Naive thymus-derived CD4-positive, alpha-beta T cell (primary cell): Measurements from ENCODE around the gene AUNIP. TPM values are rescaled to one million over a fixed set of nuclear protein-coding genes. Genes with fewer than 3 reads are reported as not detected.

Experiments
- ATAC-seq: fragments of 150-1000 bp; cut with Tn5 transposase; 2 replicates; pipeline ENCODE4 v1.10.0; 2021; ENCODE audit warnings: mild to moderate bottlenecking, moderate library complexity
- CTCF ChIA-PET: fragments of 350-600 bp; sonication (Branson Sonifier 250); formaldehyde crosslinking; loops from one replicate; lab custom pipeline; 2021; ENCODE audit warnings: antibody characterized with exemption; lab: Charles Lee
- POLR2A ChIA-PET: fragments of 350-600 bp; sonication (Branson Sonifier 250); formaldehyde crosslinking; loops from one replicate; lab custom pipeline; 2021; ENCODE audit warnings: antibody characterized with exemption, inconsistent platforms; lab: Charles Lee
- DNase-seq, 9 donors: peaks; one replicate each; pipeline versions ENCODE4 v3.0.0 to v3.0.0-alpha.2; 2020 to 2022; ENCODE audit warnings: mixed read lengths in 1 of 9
- H3K27ac ChIP-seq: one replicate; pipeline ENCODE4 v1.7.0; 2013; ENCODE audit warnings: mild to moderate bottlenecking, low read depth, low read length, moderate library complexity
- H3K27me3 ChIP-seq, 2 donors: one replicate each; pipeline ENCODE4 v1.7.0; 2013; ENCODE audit warnings: low read length in 2 of 2, mild to moderate bottlenecking in 2 of 2, moderate library complexity in 2 of 2; ENCODE audit not compliant: control insufficient read depth in 2 of 2, insufficient read depth in 2 of 2
- H3K36me3 ChIP-seq, 3 experiments: 1 replicate in 2 of 3; 2 replicates in 1 of 3; pipeline ENCODE4 v1.7.0; 2013; ENCODE audit warnings: low read length in 3 of 3, mild to moderate bottlenecking in 3 of 3, moderate library complexity in 1 of 3; ENCODE audit not compliant: insufficient read depth in 3 of 3, control insufficient read depth in 2 of 3
- H3K4me1 ChIP-seq, 2 donors: one replicate each; pipeline ENCODE4 v1.7.0; 2013; ENCODE audit warnings: low read length in 2 of 2, mild to moderate bottlenecking in 2 of 2, moderate library complexity in 1 of 2; ENCODE audit not compliant: control insufficient read depth in 2 of 2, insufficient read depth in 2 of 2
- H3K4me3 ChIP-seq: 2 replicates; pipeline ENCODE4 v1.7.0; 2013; ENCODE audit warnings: mild to moderate bottlenecking, low read length
- H3K9me3 ChIP-seq, 3 experiments: 1 replicate in 2 of 3; 2 replicates in 1 of 3; pipeline ENCODE4 v1.7.0; 2013; ENCODE audit warnings: low read length in 3 of 3; ENCODE audit not compliant: control insufficient read depth in 2 of 3
- H3K27ac Mint-ChIP-seq, 9 donors: one replicate each; pipeline ENCODE4 v1.8.0; 2020 to 2022; ENCODE audit warnings: mixed read lengths in 9 of 9, mild to moderate bottlenecking in 8 of 9, moderate library complexity in 5 of 9, inconsistent platforms in 2 of 9
- H3K27me3 Mint-ChIP-seq, 5 donors: one replicate each; pipeline ENCODE4 v1.8.0; 2021 to 2022; ENCODE audit warnings: mixed read lengths in 5 of 5, mild to moderate bottlenecking in 1 of 5
- H3K36me3 Mint-ChIP-seq, 5 donors: one replicate each; pipeline ENCODE4 v1.8.0; 2020 to 2022; ENCODE audit warnings: mixed read lengths in 5 of 5, mild to moderate bottlenecking in 3 of 5, inconsistent platforms in 1 of 5
- H3K4me1 Mint-ChIP-seq, 7 donors: one replicate each; pipeline ENCODE4 v1.8.0; 2020 to 2022; ENCODE audit warnings: mixed read lengths in 7 of 7, mild to moderate bottlenecking in 3 of 7, inconsistent platforms in 1 of 7
- H3K4me3 Mint-ChIP-seq, 10 donors: one replicate each; pipeline ENCODE4 v1.8.0; 2020 to 2022; ENCODE audit warnings: mild to moderate bottlenecking in 10 of 10, mixed read lengths in 10 of 10, moderate library complexity in 6 of 10, inconsistent platforms in 2 of 10
- H3K9me3 Mint-ChIP-seq, 11 donors: one replicate each; pipeline ENCODE4 v1.8.0; 2020 to 2022; ENCODE audit warnings: mixed read lengths in 11 of 11, mild to moderate bottlenecking in 4 of 11, inconsistent platforms in 1 of 11, moderate library complexity in 1 of 11
- intact Hi-C, 2 donors: fragments of 100-400 bp; cut with micrococcal nuclease; formaldehyde crosslinking; loops; one replicate each; pipeline ENCODE4 v1.15.1; 2023
- polyA plus RNA-seq, 2 donors: library from polyadenylated mRNA; unstranded; fragments of 300-500 nt; fragmentation: Illumina TruSeq; gene quantifications; one replicate each; pipeline ENCODE4 v1.2.3, GENCODE V29; 2021
- total RNA-seq, 6 experiments: library from RNA in 5 of 6; stranded (reverse) in 5 of 6; gene quantifications; 1 replicate in 5 of 6; 2 replicates in 1 of 6; pipeline ENCODE4 v1.2.3 and lab custom pipeline; 2021 to 2026

The AUNIP gene
- total and polyA plus RNA-seq, 7 experiments from 2014 or later = 0.83 to 4.3 TPM; not detected in 5

- Mint-ChIP-seq H3K27me3 (no peaks in the 10 kb centered on the region), H3K9me3 (peaks cover 0 to 4% (median 0%) of the 10 kb centered on the region in 11 donors), H3K36me3 (peaks cover under 1 to 31% (median 25%) of the 10 kb centered on the region in 5 donors), H3K27ac (no peak overlapping the region), H3K4me3 (no peak overlapping the region), H3K4me1 (peaks cover 18 to 27% (median 18%) of the 10 kb centered on the region in 7 donors)
- H3K4me3 ChIP-seq = no peak overlapping the region
- peaks cover 9 to 48% (median 11%) of the 10 kb centered on the region in 3 experiments for H3K36me3 ChIP-seq
- no peaks in the 10 kb centered on the region for H3K9me3 ChIP-seq
- peaks cover 13 to 14% of the 10 kb centered on the region in 2 donors for H3K4me1 ChIP-seq
- no peak for DNase-seq
- no peak for ATAC-seq
- H3K27me3 ChIP-seq = no peaks in the 10 kb centered on the region
- ChIA-PET POLR2A (no interaction called here), CTCF (interaction anchor here (0.6 kb wide), 1 partner anchor 195 kb away, joined by 3 read pairs; no protein-coding TSS in a partner anchor)
- no peak overlapping the region for H3K27ac ChIP-seq
- intact Hi-C loops = no loop called here
These were observed 33.7 kb downstream of the AUNIP start for GRCh38 chr1:25825605-25826004.

GRCh38 chr1:25821630-25822091 lies 37.6 kb downstream of the AUNIP start:
- H3K27ac Mint-ChIP-seq = peak overlapping the region; percentile 92 to 98 (median 94)
- CTCF ChIA-PET = interaction anchor here (1.0 to 3.8 kb wide), 4 partner anchors 11 to 213 kb away, joined by 3 to 11 read pairs (median 4); partner anchors contain the start of gene PAFAH2
- intact Hi-C loops = loop anchor here in 1 of 2 donors (2.0 kb wide), 3 partner anchors 47 to 575 kb away; partner anchors contain the start of gene RSRP1
- Histone ChIP-seq H3K4me1 (peaks cover 19 to 28% of the 10 kb centered on the region in 2 donors), H3K4me3 (peak overlapping the region; percentile 97), H3K27me3 (no peaks in the 10 kb centered on the region), H3K36me3 (peaks cover 0 to 13% (median 7%) of the 10 kb centered on the region in 3 experiments), H3K9me3 (no peaks in the 10 kb centered on the region), H3K27ac (peak overlapping the region; percentile 91)
- peaks cover 0 to 8% (median 4%) of the 10 kb centered on the region in 5 donors for H3K36me3 Mint-ChIP-seq
- H3K4me1 Mint-ChIP-seq = peaks cover 30 to 57% (median 44%) of the 10 kb centered on the region in 7 donors
- peaks cover 0 to 12% (median 0%) of the 10 kb centered on the region in 11 donors for H3K9me3 Mint-ChIP-seq
- H3K27me3 Mint-ChIP-seq = no peaks in the 10 kb centered on the region
- POLR2A ChIA-PET = interaction anchor here (0.6 to 3.8 kb wide), 4 partner anchors 10 to 102 kb away, joined by 3 to 32 read pairs (median 4); no protein-coding TSS in a partner anchor
- H3K4me3 Mint-ChIP-seq = peak overlapping the region; percentile 89 to 96 (median 93)
- ATAC-seq = no peak
- DNase-seq = no peak

GRCh38 chr1:25821112-25821476 lies 38.2 kb downstream of the AUNIP start:
- intact Hi-C loops = loop anchor here in 1 of 2 donors (2.0 kb wide), 3 partner anchors 46 to 574 kb away; partner anchors contain the start of gene RSRP1
- Mint-ChIP-seq H3K36me3 (peaks cover 0 to 6% (median 1%) of the 10 kb centered on the region in 5 donors), H3K27ac (peak overlapping the region; percentile 92 to 98 (median 94)), H3K4me3 (peak overlapping the region; percentile 89 to 96 (median 93)), H3K4me1 (peaks cover 30 to 61% (median 46%) of the 10 kb centered on the region in 7 donors), H3K27me3 (no peaks in the 10 kb centered on the region), H3K9me3 (peaks cover 0 to 12% (median 0%) of the 10 kb centered on the region in 11 donors)
- ATAC-seq (no peak), DNase-seq (no peak)
- Histone ChIP-seq H3K9me3 (no peaks in the 10 kb centered on the region), H3K4me3 (peak overlapping the region; percentile 97), H3K36me3 (peaks cover 0 to 11% (median under 1%) of the 10 kb centered on the region in 3 experiments), H3K4me1 (peaks cover 19 to 28% of the 10 kb centered on the region in 2 donors), H3K27me3 (no peaks in the 10 kb centered on the region), H3K27ac (peak overlapping the region; percentile 91)
- POLR2A ChIA-PET = interaction anchor here (0.6 to 3.8 kb wide), 17 partner anchors 10 to 589 kb away, joined by 3 to 32 read pairs (median 5); partner anchors contain the start of genes PAFAH2 and SYF2
- CTCF ChIA-PET = interaction anchor here (1.0 to 3.8 kb wide), 4 partner anchors 11 to 212 kb away, joined by 3 to 11 read pairs (median 4); partner anchors contain the start of gene PAFAH2

DNA sequence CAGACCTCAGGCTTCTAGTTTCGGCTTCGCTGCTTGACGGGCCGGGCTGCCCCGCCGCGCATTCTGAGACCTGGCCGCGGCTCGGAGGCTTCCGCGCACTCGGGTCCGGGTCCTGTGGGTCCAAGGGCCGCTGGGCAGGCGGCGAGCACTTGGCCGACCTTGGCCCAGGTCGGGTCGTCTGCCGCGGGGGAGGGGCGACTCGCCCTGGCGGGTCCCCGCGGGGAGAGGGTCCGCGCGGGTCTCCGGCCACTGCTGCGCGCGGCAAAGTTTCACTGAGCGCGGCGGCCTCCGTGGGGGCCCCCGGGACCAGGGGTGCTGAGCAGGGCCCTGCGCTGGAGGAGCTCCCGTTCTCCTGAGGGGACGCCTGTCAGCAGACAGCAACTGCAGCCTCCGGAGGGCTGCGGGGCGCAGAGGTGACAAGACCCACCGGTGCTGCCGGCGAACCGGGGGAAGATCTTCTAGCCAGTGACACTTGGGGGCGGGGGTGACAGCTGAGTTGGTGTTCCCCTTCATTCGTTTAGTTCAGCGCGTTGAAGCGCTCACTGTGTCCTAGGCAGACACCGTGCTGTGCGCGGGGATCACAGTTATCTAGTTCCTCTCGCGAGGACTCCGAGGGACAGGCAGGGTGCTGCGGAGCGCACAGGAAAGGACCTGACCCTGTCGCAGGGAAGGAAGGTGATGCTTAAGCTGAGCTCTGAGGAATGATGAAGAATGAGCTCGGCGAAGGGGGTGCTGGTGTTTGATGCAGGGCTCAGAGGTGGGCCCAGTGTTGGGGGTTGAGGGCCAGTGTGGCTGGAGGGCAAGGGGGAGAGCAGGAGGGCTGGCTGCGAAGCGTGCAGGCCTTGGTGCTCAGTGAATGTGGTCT lies 38.8 kb downstream of the AUNIP start:
- intact Hi-C loops = loop anchor here (1.0 to 2.0 kb wide), 9 partner anchors 12 to 1101 kb away; partner anchors contain the start of genes AUNIP (in 2 of the 2), PAFAH2 (in 2 of the 2), STMN1 (in 2 of the 2) and NUDC (in 1 of the 2)
- Mint-ChIP-seq H3K36me3 (peaks cover 0 to 5% (median 0%) of the 10 kb centered on the region in 5 donors), H3K4me1 (peaks cover 30 to 61% (median 46%) of the 10 kb centered on the region in 7 donors), H3K4me3 (peak overlapping the region; percentile 91 to 100 (median 96)), H3K27me3 (no peaks in the 10 kb centered on the region), H3K9me3 (peaks cover 0 to 12% (median 0%) of the 10 kb centered on the region in 11 donors), H3K27ac (peak overlapping the region; percentile 92 to 99 (median 96))
- no peaks in the 10 kb centered on the region for H3K27me3 ChIP-seq
- CTCF ChIA-PET = interaction anchor here (0.6 to 3.8 kb wide), 7 partner anchors 10 to 209 kb away, joined by 3 to 11 read pairs (median 3); partner anchors contain the start of gene PAFAH2
- H3K4me1 ChIP-seq = peaks cover 19 to 28% of the 10 kb centered on the region in 2 donors
- ATAC-seq = peak; percentile 76
- POLR2A ChIA-PET = interaction anchor here (0.6 to 3.8 kb wide), 45 partner anchors 10 to 834 kb away, joined by 3 to 32 read pairs (median 4); partner anchors contain the start of genes AUNIP, MACO1, PAFAH2 and PAQR7
- H3K36me3 ChIP-seq = peaks cover 0 to 13% (median 0%) of the 10 kb centered on the region in 3 experiments
- peak overlapping the region; percentile 97 for H3K4me3 ChIP-seq
- H3K27ac ChIP-seq = peak overlapping the region; percentile 91
- peak; percentile 45 to 84 (median 78) for DNase-seq
- H3K9me3 ChIP-seq = no peaks in the 10 kb centered on the region

DNA sequence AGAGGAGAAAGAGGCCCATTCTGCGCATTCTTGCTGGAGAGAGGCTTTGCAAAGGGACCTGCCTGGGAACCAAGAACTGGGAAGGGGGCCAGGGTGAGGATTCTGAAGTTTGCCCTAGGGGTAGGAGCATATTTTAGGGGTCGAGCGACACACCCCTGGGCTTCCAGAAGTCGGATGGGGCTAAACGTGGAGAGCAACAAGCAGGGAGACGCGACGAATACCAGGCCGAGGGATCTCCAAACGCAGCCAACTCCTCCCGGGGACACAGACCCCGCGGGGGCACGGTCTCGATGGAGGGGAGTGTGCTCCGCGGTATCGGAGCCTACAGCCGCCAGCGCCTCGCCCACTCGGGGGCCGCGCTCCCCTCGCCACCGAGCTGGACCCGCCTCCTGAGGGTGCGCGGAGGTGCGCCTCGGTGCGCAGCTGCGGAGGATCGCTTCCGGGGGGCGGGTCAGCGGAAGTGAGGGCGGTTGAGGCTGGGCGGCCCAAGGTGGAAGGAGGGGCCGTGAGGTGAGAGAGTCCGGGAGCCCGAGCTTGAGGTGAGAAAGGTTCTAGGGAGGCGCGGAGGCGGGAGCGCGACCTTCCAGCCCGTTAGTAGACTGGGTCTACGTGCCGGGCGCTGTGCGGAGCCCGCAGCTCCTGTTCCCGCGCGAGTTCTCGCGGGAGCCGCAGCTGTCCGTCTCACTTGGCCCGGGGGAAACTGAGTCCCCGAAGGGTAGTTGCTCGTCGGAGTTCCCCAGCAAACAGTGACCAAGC lies 39.6 kb downstream of the AUNIP start, which contains the start of gene MTFR1L:
Gene MTFR1L, plus strand, starts transcription at position 464 of the 756 bp plus-strand sequence. CDS start 3,151 bp downstream, outside the sequence.
- peak within 1 kb of the TSS; percentile 91 to 100 (median 96) for H3K4me3 Mint-ChIP-seq
- Histone ChIP-seq H3K27ac (peak within 1 kb of the TSS; percentile 91), H3K4me1 (peaks cover 19 to 28% of the 10 kb centered on the region in 2 donors), H3K27me3 (no peaks in the 10 kb centered on the region), H3K4me3 (peak within 1 kb of the TSS; percentile 97), H3K9me3 (no peaks in the 10 kb centered on the region), H3K36me3 (peaks cover 0 to 21% (median 0%) of the 10 kb centered on the region in 3 experiments)
- intact Hi-C loops = loop anchor here (1.0 to 10.0 kb wide), 12 partner anchors 13 to 1102 kb away; partner anchors contain the start of genes AUNIP (in 2 of the 2), PAFAH2 (in 2 of the 2), RSRP1 (in 2 of the 2) and STMN1 (in 2 of the 2)
- H3K9me3 Mint-ChIP-seq = peaks cover 0 to 12% (median 0%) of the 10 kb centered on the region in 11 donors
- DNase-seq (peak; percentile 82 to 96 (median 92)), ATAC-seq (peak; percentile 92)
- ChIA-PET POLR2A (interaction anchor here (0.6 to 3.8 kb wide), 45 partner anchors 9 to 804 kb away, joined by 3 to 32 read pairs (median 4); partner anchors contain the start of genes AUNIP, MACO1, PAFAH2 and PAQR7), CTCF (interaction anchor here (0.5 to 3.8 kb wide), 6 partner anchors 9 to 332 kb away, joined by 3 to 11 read pairs (median 4); no protein-coding TSS in a partner anchor)
- peaks cover 0 to 5% (median 0%) of the 10 kb centered on the region in 5 donors for H3K36me3 Mint-ChIP-seq
- peak within 1 kb of the TSS; percentile 92 to 99 (median 96) for H3K27ac Mint-ChIP-seq
- no peaks in the 10 kb centered on the region for H3K27me3 Mint-ChIP-seq
- H3K4me1 Mint-ChIP-seq = peaks cover 30 to 61% (median 46%) of the 10 kb centered on the region in 7 donors
